ENCODE results near the gene ETV6.
"Not testable (repeated sequence)": the region's sequence is repeated elsewhere in the genome, so short reads cannot be mapped to it uniquely, and the experiment has no call there.

Gene ETV6

GRCh38 chr12:11666131-11667050 lies 16.9 kb downstream of the ETV6 start:
- no peak for DNase-seq

- no peak for DNase-seq
Measured at GRCh38 chr12:11667171-11667570, 17.7 kb downstream of the ETV6 start.

DNA sequence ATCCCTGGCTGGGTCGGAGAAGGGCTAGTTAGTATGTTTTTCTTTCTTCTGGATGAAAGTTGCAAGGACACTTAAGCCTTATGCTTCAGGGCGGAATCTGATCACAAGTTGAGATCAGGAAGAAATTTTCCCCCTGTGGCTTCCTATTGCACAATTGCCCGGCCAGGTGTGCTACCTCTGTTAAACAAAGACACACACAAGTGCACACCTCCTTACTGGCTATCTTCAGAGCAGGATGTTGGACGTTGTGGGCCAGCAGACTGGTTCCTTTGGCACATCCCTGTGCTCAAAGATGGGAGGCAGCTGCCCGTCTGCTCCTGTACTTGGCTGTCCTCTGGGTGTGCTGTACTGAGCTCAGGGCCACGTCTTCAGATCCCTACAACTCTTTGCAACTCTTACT lies 19.1 kb downstream of the ETV6 start:
- DNase-seq, result no peak

DNA sequence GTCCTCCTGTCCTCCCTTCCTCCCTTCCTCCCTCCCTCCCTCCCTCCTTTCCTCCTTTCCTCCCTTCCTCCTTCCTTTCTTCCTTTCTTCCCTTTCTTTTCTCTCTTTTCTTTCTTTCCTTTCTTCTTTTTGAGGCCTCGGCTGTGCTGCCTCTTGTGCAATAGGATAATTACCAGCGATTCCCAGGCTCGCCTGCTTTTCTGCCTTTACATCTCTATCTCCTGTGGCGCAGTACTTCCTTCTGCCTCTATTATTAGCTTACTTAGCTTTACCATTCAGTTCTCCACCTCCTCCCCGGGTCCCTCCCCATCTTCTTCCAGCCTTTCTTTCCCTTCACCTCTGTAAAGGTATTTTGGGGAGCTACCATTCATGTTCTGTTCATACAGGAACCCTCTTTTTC lies 19.9 kb downstream of the ETV6 start:
- no peak for DNase-seq

GRCh38 chr12:11672256-11673191 lies 23.1 kb downstream of the ETV6 start:
- DNase-seq, result no peak

DNA sequence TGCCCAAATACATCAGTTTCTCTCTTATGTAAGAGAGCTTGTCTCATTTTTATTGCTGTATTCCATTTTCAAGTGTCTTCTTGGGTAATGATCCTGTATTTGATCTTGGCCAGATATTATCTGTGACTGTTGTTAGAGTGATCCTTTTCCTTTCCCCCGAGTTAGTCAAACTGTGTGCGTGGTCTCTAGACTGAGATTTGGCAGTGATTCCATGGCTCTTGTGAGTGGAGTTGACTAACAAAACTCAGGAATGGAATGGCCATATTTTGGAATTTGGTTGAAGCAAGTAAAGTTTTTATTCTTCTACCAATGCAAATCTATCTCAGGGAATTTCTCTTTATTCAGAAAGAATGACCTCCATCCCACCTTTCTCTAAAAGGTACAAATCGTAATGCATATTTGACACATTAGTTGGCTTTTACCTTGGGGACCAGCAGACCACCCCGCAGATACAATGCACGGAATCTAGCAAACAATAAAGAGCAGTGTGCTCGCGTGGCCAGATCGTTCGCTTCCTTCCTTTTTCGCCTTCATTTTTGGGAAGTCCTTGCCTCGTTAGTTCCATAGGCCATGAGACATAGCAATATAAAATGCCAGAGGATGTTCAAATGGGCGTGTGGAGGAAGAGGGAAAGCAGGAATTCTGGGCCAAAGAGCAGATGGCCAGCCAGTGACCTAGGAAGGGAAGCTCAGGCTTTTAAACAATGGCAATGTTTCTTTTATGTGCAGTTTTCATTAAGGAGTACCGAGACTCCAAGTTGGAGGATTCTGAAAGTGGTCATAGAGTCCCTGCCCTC lies 24.4 kb downstream of the ETV6 start:
- no peak for DNase-seq

DNA sequence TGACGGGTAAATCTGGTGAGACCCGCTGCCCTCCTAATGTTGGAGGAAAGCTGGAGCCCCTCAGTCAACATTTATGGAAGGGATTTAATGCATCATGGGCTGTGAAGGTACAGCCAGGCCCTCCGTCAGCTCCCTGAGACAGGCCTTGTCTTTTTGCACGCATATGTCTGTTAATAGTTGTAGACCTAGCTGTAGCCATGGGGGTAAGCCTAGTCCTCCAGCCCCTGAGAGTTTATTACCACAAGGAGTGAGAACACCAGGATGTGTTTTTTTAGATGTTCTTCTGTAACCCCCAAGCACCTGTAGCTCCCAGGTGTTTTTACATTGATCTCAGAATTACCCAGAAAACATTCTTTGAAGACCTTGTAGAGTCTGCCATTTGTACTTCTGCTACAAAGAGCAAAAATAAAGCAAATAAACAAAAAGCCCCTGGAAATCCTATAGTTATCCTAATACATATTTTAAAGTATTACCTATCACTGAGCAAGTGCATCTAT lies 25.5 kb downstream of the ETV6 start:
- no peak for DNase-seq

- DNase-seq, result no peak
Measured at GRCh38 chr12:11676052-11676451, 26.6 kb downstream of the ETV6 start.

DNA sequence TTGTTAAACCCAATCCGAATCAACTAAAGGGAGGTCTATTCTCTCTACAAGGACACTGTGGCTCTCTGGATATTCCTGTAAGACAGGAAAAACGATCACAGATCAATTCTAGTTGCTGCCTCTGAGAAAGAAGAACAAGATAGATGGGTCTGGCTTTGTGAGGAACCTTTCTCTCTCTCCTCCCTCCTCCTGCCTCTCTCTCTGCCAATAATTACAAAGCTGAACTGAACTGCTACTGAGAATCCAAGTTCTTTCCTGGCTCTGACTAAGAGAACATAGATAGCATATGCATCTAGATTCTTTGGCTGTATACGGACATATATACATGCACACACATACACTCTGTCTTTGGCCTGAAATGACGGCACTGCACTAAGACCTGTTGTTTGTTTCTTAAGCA lies 27.6 kb downstream of the ETV6 start:
- DNase-seq, result no peak

DNA sequence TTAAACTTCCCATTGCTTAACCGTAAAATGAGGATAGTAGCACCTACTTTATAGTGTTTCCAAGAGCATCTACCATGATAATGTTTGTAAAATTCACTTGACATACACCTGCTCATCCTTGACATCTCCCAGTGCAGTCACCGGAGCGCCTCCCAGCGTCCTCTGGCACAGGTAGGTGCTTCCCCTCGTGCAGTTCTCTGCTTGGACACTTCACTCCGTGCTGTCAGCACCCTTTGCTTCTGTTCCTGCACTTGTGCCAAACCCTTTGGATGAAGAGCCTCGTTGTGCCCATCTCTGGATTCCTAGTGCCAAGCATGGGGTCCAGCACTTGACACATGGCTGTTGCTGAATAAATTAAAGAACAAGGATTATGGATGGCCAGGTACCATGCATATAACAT lies 28.3 kb downstream of the ETV6 start:
- no peak for DNase-seq

DNA sequence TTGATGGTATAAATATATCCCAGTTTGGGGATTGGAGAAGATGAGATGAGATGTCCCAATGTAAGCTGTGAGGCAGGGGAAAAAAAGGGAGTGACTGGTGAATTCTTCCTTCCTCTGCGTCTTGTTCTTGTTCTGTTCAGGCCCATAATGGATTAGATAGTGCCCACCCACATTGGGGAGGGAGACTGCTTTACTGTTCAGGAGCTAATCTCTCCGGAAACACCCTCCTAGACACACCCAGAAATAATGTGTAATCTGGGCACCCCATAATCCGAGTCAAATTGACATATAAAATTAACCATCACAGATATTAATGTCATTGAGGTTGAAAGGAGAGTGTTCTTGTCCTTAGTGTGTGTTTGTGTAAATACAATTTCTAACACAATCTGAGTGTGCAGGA lies 29.3 kb downstream of the ETV6 start:
- no peak for DNase-seq

GRCh38 chr12:11681207-11681606 lies 31.7 kb downstream of the ETV6 start:
- DNase-seq, result no peak

GRCh38 chr12:11681695-11682094 lies 32.2 kb downstream of the ETV6 start:
- not testable (repeated sequence) for DNase-seq

- no peak for DNase-seq
Measured at GRCh38 chr12:11684393-11684792, 34.9 kb downstream of the ETV6 start.

GRCh38 chr12:11684811-11685210 lies 35.3 kb downstream of the ETV6 start:
- no peak for DNase-seq

- no peak for DNase-seq
Measured at GRCh38 chr12:11685316-11685715, 35.8 kb downstream of the ETV6 start.

- no peak for DNase-seq
Measured at GRCh38 chr12:11685716-11686115, 36.2 kb downstream of the ETV6 start.

GRCh38 chr12:11686120-11686519 lies 36.6 kb downstream of the ETV6 start:
- no peak for DNase-seq

GRCh38 chr12:11687528-11687927 lies 38.1 kb downstream of the ETV6 start:
- no peak for DNase-seq

DNA sequence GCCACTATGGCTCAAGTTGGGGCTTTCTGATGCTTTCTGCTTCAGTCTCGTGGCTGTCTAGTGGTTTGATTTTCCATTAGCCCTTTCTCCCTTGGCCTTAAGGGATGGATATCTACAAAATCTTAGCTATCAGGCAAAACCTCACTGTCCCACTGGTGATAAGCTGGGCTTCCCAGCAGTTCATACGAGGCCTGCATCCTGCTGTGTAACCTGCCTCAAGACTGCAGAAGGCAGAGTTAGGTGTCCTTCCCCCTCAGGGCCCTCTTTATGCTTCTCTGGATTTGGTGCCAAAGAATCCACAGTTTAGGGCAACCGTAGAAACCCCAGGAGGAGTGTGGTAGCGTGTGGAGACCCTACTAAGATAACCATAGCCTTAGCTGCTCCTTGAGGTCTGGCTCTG lies 38.9 kb downstream of the ETV6 start:
- no peak for DNase-seq

- no peak for DNase-seq
Measured at GRCh38 chr12:11688831-11689230, 39.4 kb downstream of the ETV6 start.
